DMS114 treated with DMSO at 0.1 percent for 48 hours (cell line): Measurements from ENCODE around the gene RCOR1.
A peak's percentile ranks its signal among the peaks of the same experiment; 100 is the strongest.
"Not testable (repeated sequence)": the region's sequence is repeated elsewhere in the genome, so short reads cannot be mapped to it uniquely, and the experiment has no call there.

ENCODE experiments used
- DNase-seq: peaks from one replicate; lab custom pipeline; 2025; ENCODE audit not compliant: unreplicated experiment; lab: John Stamatoyannopoulos, UW

RCOR1 gene

DNA sequence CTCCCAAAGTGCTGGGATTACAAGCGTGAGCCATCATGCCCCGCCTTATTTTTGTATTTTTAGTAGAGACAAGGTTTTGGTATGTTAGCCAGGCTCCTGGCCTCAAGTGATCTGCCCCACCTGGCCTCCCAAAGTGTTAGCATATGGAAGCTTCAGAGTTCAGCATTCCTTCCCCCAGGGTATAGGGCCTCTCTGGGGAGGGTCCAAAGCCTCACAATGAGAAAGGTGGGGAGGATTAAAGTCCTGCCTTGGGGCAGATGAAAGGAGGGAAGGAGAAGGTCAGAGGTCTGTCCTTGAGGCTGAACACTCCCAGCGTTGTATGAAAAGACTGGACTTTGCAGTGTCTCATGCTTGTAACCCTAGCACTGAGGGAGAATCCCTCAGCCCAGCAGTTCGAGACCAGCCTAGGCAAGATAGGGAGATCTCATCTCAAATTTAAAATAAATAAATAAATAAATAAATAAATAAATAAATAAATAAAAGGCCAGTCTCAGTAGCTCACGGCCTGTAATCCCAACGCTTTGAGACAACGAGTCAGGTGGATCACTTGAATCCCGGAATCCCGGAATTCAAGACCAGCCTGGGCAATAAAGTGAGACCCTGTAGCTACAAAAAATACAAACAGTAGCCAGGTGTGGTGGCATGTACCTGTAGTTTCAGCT lies 22.0 kb upstream of the RCOR1 start:
- DNase-seq: no peak

DNA sequence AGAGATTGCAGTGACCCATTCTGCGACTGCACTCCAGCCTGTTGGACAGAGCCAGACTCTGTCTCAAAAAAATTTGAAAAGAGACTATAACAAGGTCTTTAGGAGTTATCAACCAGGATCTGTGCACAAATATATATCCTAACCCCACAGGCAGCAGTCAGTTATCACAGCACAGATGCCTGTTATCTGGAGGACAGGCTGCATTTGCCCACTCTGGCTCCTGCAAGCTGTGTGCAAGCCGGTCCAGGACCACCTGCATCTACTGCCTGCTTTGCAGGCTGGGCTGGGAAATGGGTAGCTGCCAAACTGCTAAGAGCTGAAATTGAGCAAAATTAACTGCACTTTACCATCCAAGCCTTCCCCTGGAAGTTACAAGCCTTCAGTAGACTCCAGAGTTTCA lies 21.4 kb upstream of the RCOR1 start:
- DNase-seq: no peak

DNA sequence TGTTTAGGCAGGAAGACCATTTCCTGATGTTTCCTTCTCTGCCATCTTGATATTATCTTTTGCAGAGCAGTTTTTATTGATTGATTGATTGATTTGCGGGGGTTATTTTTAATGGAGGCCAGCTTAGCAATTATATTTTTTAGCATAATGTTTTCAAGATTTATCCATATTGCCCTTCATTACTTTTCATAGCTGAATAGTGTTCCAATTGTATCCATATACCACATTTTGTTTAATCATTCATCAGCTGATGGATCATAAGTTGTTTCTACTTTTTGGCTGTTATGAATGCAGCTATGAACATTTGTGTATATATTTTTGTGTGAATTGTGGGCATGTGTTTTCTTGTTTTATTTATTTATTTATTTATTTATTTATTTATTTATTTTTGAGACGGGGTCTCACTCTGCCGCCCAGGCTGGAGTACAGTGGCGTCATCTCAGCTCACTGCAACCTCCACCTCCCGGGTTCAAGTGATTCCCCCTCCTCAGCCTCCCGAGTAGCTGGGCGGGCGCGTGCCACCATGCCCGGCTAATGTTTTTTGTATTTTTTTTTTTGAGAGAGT lies 20.9 kb upstream of the RCOR1 start:
- no peak for DNase-seq

DNA sequence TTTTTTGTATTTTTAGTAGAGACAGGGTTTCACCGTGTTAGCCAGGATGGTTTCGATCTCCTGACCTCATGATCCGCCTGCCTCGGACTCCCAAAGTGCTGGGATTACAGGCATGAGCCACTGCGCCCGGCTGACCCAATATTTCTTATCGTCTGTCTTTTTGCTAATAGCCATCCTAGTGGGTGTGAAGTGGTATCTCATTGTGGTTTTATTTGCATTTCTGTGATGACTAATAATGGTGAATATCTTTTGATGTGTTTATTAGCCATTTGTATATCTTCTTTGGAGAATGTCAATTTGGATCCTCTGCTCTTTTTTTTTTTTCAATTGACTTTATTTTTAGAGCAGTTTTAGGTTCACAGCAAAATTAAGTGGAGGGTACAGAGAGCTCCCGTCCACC lies 19.3 kb upstream of the RCOR1 start:
- DNase-seq: not testable (repeated sequence)

DNA sequence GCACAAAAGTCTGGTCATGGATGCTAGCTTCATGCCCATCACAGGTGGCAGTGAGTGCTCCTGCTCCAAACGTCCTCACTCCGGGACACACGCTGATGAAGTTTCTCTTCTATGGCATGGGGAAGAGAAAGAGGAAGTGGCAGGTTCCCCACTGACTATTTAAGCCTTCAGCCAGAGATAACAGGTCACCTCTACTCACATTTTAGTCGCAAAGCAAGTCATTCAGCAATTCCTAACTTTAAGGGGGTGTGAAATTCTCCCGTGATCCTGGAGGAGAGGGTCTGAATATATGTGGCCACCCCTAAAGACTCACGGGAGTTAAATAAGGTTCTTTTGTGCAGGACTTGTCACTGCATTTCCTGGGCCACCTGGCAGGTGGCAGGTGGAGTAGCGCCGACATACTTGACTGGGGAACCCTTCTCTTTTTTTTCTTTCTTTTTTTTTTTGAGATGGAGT lies 18.8 kb upstream of the RCOR1 start:
- no peak for DNase-seq

DNA sequence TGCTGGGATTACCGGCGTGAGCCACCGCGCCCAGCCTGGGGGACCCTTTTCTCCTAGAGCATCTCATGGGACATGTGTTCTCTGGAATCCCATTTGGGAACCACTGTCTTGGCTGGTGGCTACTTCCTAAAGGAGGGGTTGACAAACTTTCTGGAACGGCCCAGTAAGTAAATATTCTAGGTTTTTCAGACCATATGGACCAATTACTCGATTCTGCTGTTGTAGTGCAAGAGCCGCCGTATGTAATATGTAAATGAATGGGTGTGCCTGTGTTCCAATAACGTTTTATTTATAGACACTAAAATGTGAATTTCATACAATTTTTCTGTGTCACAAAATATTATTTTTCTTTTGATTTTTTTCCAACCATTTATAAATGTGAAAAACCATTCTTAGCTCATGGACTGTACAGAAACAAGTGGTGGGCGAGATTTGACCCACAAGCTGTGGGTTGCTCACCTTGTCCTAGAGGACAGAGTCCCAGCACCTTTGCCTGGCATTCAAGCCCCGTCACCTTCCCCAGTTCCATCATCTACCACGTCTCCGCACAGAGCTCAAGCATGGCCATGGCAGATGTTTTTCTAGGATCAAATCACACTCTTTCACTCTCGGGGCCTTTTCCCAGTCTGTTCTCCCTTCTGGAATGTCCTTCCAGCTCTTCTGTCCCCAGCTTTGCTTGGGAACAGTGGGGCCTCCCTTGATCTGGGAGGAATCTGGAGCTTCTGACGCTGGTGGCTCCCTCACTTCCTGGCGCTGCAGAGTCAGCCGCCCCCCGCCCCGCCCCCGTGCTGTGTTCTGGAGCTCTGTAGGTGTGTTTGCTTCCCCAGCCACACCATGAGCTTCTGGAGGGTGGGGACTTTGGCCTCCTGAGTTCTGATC lies 17.9 kb upstream of the RCOR1 start:
- no peak for DNase-seq

DNA sequence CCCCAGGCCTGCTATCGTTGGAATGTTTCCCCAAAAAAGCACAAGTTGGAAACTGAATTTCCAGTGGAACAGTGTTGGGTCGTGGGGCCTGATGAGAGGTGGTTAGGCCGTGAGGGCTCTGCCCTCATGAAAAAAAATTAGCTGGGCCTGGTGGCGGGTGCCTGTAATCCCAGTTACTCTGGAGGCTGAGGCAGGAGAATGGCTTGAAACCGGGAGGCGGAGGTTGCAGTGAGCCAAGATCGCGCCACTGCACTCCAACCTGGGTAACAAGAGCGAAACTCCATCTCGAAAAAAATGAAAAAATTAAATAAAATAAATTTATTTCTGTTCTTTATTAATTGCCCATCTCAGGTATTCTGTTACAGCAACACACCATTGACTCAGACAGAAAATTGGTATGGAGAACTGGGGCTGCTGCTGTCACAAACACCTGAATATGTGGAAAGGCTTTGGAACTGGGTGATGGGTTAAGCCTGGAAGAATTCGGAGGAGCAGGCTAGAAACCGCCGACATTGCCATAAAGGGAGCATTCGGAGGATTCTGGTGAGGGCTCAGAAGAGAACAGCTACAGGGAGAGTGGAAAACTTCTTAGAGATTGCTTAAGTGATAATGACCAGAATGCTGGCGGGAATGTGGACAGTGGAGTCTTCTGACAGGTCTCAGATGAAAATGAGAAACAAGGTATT lies 17.1 kb upstream of the RCOR1 start:
- no peak for DNase-seq

DNA sequence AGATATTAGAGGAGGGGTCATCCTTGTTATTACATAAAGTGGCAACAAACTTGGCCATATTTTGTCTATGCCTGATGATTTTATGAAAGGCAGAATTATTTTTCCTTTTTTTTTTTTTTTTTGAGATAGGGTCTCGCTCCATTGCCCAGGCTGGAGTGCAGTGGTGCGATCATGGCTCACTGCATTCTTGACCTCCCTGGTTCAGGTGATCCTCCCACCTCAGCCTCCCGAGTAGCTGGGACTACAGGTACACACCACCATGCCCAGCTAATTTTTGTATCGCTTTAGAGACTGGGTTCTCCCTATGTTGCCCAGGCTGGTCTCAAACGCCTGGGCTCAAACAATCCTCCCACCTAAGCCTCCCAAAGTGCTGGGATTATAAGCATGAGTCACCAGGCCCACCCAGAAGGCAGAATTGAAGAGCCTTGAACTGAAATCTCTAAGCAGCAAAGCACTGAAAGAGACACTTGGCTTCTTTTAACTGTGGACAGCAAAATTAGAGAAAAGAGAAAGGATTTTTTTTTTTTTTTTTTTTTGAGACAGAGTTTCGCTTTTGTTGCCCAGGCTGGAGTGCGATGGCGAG lies 16.5 kb upstream of the RCOR1 start:
- not testable (repeated sequence) for DNase-seq

DNA sequence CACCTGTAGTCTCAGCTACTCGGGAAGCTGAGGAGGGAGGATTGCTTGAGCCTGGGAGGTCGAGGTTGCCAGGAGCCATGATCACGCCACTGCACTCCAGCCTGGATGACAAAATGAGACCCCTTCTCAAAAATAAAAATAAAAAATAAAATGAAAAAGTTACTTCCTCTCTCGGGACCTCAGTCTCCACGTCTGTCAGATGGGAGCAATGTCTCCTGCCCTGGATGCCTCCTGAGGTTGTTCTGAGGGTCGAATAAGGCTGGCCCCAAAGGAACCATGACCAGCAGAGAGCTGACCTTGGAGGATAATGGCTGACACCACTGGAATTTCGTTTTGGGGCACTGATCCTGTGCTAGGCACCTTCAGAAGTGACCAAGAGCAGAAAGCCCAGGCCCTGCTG lies 13.6 kb upstream of the RCOR1 start:
- DNase-seq: no peak

DNA sequence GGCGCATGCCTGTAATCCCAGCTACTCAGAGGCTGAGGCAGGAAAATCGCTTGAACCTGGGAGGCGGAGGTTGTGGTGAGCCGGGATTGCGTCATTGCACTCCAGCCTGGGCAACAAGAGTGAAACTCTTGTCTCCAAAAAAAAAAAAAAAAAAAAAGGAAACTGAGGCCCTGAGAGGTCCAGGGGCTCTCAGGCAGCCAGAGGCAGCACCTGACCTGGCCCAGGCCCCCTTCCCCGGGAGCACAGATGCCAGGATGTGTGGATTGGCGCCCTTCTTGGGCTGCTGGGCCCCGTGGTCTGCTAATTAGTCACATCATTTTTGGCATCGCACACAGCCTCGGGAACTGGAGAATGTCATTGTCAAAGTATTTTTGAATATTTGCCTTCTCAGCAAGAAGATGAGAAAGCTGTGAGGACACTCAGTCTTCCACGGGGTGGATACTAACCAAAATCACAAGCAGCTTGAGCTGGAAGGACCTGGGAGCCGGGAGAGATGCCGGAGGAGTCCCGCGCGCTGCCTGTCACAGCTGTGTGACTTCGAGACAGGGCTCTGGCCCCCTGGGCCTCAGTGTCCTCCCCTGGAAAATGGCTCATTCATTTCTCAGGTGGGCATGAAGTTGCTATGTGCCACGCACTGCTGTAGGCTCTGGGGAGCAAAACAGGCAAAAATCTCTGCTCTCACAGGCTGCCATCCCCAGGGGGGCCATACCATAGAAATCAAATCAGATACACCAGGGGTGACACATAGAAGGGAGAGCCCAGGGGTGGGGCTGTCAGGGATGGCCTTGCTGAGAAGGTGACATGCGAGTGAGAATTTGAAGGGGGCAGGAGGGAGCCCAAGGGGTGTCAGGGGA lies 12.5 kb upstream of the RCOR1 start:
- DNase-seq: no peak

DNA sequence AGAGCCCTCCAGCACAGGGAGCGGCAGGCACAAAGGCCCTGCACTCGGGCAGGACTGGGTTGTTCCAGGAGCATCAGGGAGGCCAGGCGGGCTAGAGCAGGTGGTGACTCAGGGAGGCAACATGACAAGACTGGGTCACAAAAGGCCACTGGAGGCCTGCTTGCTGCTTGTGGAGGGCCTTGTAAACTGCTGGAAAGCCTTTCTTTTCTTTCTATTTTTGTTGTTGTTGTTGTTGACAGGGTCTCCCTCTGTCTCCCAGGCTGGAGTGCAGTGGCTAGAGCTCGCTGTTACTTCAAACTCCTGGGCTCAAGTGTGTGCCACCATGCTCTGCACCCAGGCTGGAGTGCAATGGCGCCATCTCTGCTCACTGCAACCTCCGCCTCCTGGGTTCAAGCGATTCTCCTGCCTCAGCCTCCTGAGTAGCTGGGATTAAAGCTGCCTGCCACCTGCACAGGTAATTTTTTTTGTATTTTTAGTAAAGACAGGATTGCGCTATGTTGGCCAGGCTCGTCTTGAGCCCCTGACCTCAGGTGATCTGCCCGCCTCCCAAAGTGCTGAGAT lies 11.8 kb upstream of the RCOR1 start:
- DNase-seq: no peak

DNA sequence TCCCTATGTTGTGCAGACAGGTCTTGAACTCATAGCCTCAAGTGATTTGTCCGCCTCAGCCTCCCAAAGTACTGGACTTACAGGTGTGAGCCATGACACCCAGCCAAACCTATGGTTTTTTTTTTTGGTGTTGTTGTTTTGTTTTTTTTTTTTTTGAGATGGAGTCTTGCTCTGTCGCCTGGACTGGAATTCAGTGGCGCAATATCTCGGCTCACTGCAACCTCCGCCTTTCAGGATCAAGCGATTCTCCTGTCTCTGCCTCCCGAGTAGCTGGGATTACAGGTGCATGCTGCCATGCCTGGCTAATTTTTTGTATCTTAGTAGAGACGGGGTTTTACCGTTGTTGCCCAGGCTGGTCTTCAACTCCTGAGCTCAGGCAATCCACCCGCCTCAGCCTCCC lies 11.3 kb upstream of the RCOR1 start:
- DNase-seq: no peak

DNA sequence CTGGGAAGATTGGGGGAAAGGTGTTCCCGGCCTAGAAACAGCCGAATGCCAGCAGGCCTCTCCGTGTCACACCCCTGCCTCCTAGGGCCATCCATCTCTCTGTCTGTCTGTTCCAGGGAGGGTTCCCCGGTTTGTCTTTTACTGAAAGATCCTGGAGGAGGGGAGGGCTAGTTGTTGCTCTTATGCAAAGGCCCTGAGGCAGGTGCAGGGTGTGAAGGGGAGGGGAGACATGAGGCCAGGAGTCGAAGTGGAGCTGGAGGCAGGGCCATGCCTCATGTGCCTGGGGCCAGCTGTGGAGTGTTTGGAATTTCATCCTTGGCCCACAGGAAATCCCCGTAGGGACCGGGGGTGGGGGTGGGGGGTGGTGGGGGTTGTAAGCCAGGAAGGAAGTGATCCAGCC lies 8.7 kb upstream of the RCOR1 start:
- no peak for DNase-seq

DNA sequence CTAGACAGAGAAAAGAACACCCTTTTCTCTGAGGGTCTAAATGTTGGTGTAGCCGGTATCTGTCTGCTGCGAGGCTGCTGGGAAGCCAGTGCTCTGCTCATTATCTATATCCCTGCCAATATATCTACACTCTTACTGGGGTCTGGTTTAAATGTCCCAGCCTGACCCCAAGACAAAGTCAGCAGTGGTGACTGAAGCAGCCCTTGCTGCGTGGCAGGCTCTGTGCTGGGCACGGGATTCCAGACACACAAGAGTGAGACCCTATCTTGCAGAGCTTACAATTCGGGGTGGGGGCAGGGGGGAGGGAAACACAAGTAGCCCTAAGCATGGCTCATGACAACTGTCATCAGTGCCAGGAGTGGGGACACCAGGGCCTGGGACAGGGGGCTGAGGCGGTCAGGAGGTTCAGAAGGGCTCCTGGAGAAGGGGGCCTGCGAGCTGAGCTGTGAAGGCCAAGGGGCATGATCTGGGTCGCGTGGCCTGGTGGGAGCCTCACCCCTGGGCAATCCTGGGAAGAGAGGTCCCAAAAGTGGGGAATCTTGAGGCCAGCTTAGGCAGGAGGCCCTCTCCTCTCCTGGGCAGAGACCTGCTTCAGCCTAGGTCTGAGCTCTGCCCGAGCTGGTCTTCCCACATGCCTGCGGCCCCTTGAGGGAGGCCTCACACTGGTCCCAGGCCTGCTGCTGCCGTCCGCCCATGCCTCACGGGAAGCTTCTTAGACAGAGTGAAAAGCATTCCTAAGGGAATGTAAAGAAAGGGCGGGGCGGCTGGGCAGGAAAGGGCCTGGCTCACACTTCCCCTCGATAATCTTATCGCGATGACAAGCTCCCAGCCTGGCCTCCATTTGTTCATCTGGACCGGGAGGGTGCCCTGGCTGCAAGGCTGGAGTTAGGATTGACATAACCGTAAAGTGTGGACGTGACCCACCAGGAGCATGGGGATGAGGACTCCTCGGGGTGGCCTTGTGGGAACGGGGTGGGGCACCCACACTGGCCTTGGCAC lies 7.3 kb upstream of the RCOR1 start:
- no peak for DNase-seq

DNA sequence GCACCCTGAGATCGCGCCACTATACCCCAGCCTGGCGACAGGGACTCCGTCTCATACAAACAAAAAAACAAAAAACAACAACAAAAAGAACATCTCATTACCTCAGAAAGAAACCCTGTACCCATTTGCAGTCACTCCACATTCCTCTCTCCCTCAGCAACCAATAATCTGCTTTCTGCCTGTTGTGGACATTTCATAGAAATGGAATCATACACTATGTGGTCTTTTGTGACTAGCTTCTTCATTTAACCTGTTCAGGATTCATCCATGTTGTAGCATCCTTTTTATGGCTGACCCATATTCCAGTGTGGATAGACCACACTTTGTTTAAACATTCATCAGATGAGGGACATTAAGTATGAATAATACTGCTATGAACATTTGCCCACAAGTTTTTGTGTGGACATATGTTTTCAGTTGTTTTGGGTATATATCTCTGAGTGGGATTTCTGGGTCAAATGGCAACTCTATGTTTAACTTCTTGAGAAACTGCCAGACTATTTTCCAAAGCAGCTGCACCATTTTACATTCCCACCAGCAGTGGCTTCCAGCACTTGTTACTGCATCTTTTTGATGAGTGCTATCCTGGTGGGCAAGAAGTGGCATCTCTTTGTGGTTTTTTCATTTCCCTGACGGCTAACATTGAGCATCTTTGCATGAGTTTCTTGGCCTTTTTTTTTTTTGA lies 5.9 kb upstream of the RCOR1 start:
- no peak for DNase-seq

DNA sequence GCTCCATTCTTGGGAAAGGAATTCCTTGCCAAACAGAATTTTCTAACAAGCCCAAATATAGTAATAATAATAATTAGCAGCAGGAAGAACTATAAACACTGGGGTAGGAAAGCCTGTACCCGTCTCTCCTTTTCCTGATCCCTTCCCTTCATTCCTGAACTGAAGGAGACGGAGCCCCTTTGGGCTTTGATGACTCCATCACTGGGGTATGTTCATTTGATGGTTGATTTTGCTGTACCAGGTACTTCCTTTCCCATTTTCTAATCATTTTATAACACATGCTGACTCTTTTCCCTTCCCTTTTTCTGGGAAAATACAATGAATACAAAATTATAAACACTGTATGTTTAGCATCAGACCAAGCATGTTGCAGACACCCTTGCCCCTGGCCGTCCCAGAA lies 3.6 kb upstream of the RCOR1 start:
- DNase-seq: no peak

DNA sequence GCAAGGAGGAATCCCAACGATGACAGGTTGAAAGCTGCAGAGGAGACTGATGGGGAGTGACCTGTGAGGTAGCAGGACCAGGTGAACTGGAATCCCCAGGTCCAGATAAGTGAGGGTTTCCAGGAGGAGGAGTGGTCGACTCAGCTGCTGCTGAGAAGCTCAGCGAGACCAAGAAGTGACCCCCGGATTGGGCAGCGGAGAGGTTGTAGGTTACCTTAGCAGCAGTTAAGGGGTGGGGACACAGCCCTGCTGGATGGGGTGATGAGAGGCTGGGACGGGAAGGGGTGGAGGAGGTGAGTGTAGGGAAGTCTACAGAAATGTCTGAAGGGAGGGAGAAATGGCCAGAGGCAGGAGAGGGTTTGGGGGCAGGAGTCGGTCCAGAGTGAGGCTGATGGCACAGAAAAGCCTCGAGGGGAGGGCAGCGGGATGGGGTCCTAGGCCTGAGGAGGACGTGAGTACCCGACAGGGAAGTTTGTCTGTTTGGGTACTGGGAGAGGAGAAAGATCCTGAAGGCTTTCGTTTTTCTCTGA lies 2.6 kb upstream of the RCOR1 start:
- no peak for DNase-seq

DNA sequence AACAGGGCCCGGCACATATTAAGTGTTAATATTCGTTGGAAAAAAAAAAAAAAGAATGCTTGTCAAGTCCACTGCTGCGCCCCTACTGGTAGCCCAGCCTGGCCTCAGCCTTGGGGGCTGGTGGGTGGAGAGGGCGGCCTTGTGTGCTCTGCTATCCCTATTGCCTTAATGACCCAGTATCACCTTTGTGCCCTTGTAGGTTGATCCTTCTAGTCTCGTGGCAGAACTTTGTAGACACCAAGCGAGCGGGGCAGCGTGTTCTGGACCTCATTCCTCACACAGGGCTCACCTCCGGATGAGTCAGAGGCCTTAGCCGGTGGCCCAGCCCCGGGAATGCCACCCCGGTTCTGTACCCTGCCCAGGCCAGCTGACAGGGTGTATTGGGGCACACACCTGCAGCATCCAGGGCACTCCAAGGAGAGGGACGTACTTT lies 1.8 kb upstream of the RCOR1 start:
- DNase-seq: peak; percentile 8
